NT2/D1 (cell line): ENCODE results near the gene HS6ST3.

Experiments used
- DNase-seq: peaks from one replicate; pipeline ENCODE4 v3.0.0-alpha.2; 2011; ENCODE audit warnings: low read depth, low spot score
- H3K27me3 ChIP-seq: 2 replicates; pipeline ENCODE4 v1.6.0; 2011; ENCODE audit warnings: mild to moderate bottlenecking; ENCODE audit not compliant: insufficient read length, insufficient read depth
- H3K36me3 ChIP-seq: 2 replicates; pipeline ENCODE4 v1.6.1; 2011; ENCODE audit warnings: mild to moderate bottlenecking, low read length, mixed read lengths; ENCODE audit not compliant: insufficient read depth, insufficient read length
- H3K4me1 ChIP-seq: 2 replicates; pipeline ENCODE4 v1.5.1; 2011; ENCODE audit not compliant: insufficient read depth, insufficient read length
- H3K4me3 ChIP-seq: 2 replicates; pipeline ENCODE4 v1.5.1; 2011; ENCODE audit warnings: low read depth; ENCODE audit not compliant: insufficient read length
- H3K9ac ChIP-seq: 2 replicates; pipeline ENCODE4 v1.6.0; 2011; ENCODE audit warnings: low read depth; ENCODE audit not compliant: insufficient read length
- H3K9me3 ChIP-seq: 2 replicates; pipeline ENCODE4 v1.5.1; 2011; ENCODE audit warnings: mild to moderate bottlenecking, low read length; ENCODE audit not compliant: insufficient read depth
- SUZ12 ChIP-seq: IDR thresholded peaks from 2 replicates; pipeline ENCODE4 v1.6.1; 2011; ENCODE audit not compliant: insufficient read length, insufficient read depth; ENCODE audit errors: extremely low read depth
- YY1 ChIP-seq: IDR thresholded peaks from 2 replicates; pipeline ENCODE4 v1.6.1; 2011; ENCODE audit not compliant: insufficient read length, insufficient read depth
- ZNF274 ChIP-seq: IDR thresholded peaks from 2 replicates; pipeline ENCODE4 v1.6.1; 2011; ENCODE audit warnings: mild to moderate bottlenecking, low read depth, low read length

HS6ST3 gene

DNA sequence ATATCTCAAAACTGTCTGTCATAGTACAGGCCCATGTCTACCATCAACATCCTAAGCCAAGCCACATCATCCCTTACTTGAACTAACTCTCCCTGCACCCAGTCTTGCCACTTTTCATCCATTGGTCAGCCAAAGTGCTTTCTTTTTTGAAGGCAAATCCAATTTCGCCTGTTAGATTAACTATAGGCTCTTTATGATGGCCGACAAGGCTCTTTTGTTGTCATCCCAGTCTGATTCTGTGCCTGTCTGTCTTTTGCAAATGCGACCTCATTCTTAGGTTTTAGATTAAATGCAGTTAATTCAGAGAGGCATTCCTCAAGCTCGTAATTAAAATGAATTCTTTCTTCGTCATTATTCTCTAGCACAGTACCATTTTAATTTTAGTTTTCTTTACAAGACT lies 148.3 kb downstream of the HS6ST3 start:
- Histone ChIP-seq H3K9me3 (no peaks in the 10 kb centered on the region), H3K27me3 (no peaks in the 10 kb centered on the region), H3K9ac (no peak overlapping the region), H3K4me3 (no peak overlapping the region), H3K4me1 (no peaks in the 10 kb centered on the region), H3K36me3 (no peaks in the 10 kb centered on the region)
- TF ChIP-seq ZNF274 (no peak), SUZ12 (no peak), YY1 (no peak)
- DNase-seq, result no peak

DNA sequence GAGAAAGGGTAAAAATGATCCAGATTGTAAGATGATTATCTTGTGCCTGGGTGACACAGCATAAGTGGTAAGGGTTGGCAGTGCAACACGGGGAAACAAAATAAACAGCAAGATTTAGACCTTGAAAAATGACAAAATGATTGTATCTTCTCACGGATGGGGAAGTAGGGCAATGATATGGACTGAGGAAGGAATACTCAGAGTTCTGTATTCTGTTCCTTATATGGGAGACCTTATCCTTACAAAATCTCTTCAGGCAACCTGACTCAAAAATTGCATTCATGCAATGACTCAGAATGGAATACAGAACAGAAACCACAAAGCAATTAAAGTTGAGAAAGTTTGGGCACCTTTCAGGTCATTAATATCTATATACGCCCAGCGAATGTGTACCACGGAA lies 149.0 kb downstream of the HS6ST3 start:
- Histone ChIP-seq H3K4me1 (no peaks in the 10 kb centered on the region), H3K36me3 (no peaks in the 10 kb centered on the region), H3K9me3 (no peaks in the 10 kb centered on the region), H3K27me3 (no peaks in the 10 kb centered on the region), H3K4me3 (no peak overlapping the region), H3K9ac (no peak overlapping the region)
- no peak for TF ChIP-seq SUZ12
- TF ChIP-seq YY1, result no peak
- no peak for TF ChIP-seq ZNF274
- no peak for DNase-seq

DNA sequence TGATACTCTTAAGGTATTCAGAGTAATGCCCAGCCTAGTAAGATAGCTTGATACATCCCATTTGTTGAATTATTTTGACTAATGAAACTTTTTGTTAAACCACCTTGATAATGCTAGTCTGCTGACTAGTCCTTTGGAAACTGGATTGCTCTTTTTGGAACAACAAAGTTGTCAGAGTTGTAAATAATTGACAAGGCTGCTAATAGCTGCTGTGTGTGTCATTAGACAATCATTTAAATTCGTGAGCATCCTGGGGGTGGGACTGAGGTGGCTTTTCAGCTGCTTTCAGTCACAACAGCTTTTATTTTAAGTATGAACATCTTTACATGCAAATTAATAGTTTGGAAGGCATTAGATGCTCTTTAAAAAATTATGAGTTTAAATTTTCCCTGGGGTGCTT lies 153.5 kb downstream of the HS6ST3 start:
- Histone ChIP-seq H3K27me3 (no peaks in the 10 kb centered on the region), H3K9ac (no peak overlapping the region), H3K4me1 (no peaks in the 10 kb centered on the region), H3K9me3 (no peaks in the 10 kb centered on the region), H3K36me3 (no peaks in the 10 kb centered on the region), H3K4me3 (no peak overlapping the region)
- TF ChIP-seq YY1, result no peak
- TF ChIP-seq ZNF274, result no peak
- TF ChIP-seq SUZ12, result no peak
- DNase-seq, result no peak

DNA sequence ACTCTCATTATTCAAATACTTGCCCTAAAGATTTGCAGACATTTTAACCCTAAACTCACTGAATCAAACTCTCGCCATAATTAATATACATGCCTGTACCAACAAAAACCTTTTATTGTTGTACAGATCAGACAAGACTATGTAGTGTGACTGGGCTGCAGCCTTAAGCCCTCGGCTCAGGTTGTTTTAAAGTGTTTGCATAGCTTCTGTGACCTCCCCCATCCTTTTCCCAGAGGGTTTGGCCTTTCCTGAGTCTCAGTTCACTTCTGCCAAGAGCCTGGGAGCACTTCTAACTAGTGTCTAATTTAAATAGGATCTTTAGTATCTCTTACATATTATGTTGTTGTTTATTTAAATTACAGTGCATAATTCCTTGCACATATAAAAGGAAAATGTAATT lies 158.2 kb downstream of the HS6ST3 start:
- Histone ChIP-seq H3K4me1 (no peaks in the 10 kb centered on the region), H3K27me3 (no peaks in the 10 kb centered on the region), H3K36me3 (no peaks in the 10 kb centered on the region), H3K9ac (no peak overlapping the region), H3K4me3 (no peak overlapping the region), H3K9me3 (no peaks in the 10 kb centered on the region)
- TF ChIP-seq ZNF274 (no peak), YY1 (no peak), SUZ12 (no peak)
- DNase-seq, result peak; percentile 9

DNA sequence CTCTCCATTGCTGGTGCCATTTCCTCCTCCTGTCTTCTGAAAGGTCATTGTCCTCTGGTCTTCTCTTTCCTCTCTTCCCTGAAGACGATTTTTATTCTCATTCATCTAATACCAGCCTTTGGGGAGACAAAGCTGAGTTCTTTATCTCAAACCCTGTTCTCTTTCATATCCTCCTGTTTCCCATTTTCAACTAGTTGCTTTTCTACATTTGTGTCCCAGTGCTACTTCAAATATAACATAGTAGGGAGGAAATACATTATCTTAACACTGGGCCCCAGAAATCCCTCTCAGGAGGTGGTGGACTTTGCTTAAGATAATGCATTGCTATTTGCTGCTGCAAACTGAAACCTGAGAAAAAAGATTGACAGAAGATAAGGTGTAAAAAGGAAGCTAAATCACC lies 159.1 kb downstream of the HS6ST3 start:
- DNase-seq, result no peak
- Histone ChIP-seq H3K27me3 (no peaks in the 10 kb centered on the region), H3K36me3 (no peaks in the 10 kb centered on the region), H3K4me3 (no peak overlapping the region), H3K9ac (no peak overlapping the region), H3K4me1 (no peaks in the 10 kb centered on the region), H3K9me3 (no peaks in the 10 kb centered on the region)
- TF ChIP-seq ZNF274 (no peak), SUZ12 (no peak), YY1 (no peak)

DNA sequence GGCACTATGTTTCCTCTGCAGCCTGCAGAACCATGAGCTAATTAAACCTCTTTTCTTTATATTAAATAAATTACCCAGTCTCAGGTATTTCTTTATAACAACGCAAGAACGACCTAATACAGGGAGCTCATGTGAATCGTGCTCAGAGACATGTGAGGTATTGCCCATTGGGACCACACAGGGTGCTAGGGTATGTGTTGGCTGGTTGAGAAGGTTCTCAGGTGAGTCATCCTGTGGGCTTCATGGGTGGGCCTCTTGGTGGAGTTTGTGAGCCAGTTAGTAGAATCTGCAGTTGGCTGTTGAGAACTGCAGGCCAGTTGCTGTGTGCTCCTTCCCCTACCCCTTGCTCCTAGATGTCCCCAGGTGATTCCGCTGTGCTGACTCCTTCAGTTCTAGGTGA lies 163.0 kb downstream of the HS6ST3 start:
- H3K36me3 ChIP-seq, result no peaks in the 10 kb centered on the region
- H3K27me3 ChIP-seq, result no peaks in the 10 kb centered on the region
- no peak for TF ChIP-seq YY1
- no peak for TF ChIP-seq ZNF274
- no peak for TF ChIP-seq SUZ12
- no peaks in the 10 kb centered on the region for H3K4me1 ChIP-seq
- H3K9me3 ChIP-seq, result no peaks in the 10 kb centered on the region
- no peak overlapping the region for H3K4me3 ChIP-seq
- no peak for DNase-seq
- no peak overlapping the region for H3K9ac ChIP-seq

DNA sequence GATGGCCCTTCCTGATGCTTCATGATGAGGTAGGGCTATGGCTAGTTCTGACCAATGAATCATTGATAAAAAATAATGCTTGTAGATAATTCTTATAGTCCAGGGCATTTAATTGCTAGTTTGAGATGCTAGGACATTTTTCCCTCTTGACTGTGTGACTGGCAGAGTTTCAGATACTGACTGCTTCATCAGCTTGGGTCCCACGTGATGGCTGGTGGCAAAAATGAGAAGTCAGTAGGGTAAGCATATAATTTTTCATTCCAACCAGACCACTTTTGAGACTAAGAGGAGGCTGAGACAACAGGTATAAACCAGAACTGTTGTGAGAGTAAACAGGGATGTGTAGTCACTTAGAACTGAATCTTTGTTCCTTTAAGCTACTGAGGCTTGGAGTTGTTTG lies 183.3 kb downstream of the HS6ST3 start:
- no peak overlapping the region for H3K9ac ChIP-seq
- H3K36me3 ChIP-seq, result no peaks in the 10 kb centered on the region
- TF ChIP-seq SUZ12, result no peak
- no peak for TF ChIP-seq ZNF274
- TF ChIP-seq YY1, result no peak
- no peaks in the 10 kb centered on the region for H3K27me3 ChIP-seq
- no peaks in the 10 kb centered on the region; the same call in 1 of the 2 replicates for H3K9me3 ChIP-seq
- H3K4me1 ChIP-seq, result no peaks in the 10 kb centered on the region
- H3K4me3 ChIP-seq, result no peak overlapping the region
- no peak for DNase-seq

DNA sequence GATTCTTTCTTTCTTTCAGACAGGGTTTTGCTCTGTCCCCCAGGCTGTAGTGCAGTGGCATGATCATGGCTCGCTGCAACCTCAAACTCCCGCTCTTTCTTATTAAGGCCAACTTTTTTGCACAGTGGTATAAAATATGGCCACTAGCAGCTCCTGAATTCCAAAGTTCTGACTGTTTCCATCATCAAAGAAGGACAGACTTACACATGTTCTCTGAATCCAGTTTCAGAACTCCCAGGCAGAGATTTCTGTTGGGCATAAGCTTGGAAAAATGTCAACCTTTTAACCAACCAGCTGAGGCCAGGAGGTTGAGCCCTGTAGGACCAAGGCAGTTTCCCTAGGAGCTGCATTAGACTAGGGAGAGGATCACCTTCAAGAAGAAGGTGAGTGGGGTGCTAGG lies 184.1 kb downstream of the HS6ST3 start:
- TF ChIP-seq SUZ12 (no peak), ZNF274 (no peak), YY1 (no peak)
- DNase-seq, result no peak

More for the DNA sequence above, 184.1 kb downstream of the HS6ST3 start:
- no peak overlapping the region for H3K9ac ChIP-seq
- no peak overlapping the region for H3K4me3 ChIP-seq
- no peaks in the 10 kb centered on the region; the same call in 1 of the 2 replicates for H3K9me3 ChIP-seq
- H3K4me1 ChIP-seq, result no peaks in the 10 kb centered on the region
- H3K27me3 ChIP-seq, result no peaks in the 10 kb centered on the region
- H3K36me3 ChIP-seq, result no peaks in the 10 kb centered on the region
